Epithelial cell of proximal tubule (primary cell): ENCODE measurements around the gene GPLD1. TPM values are rescaled to one million over a fixed set of nuclear protein-coding genes. Genes with fewer than 3 reads are reported as not detected.
"Not testable (repeated sequence)": the region's sequence is repeated elsewhere in the genome, so short reads cannot be mapped to it uniquely, and the experiment has no call there.

Experiments
- DNase-seq: peaks from one replicate; pipeline ENCODE4 v3.0.0-alpha.2; 2011; ENCODE audit warnings: low read depth
- H3K4me3 ChIP-seq: 2 replicates; pipeline ENCODE4 v1.5.1; 2011; ENCODE audit warnings: low read depth, mild to moderate bottlenecking, low read length
- total RNA-seq: library from RNA; depleted of rRNA; stranded (reverse); fragments of >200 nt; gene quantifications from 2 replicates; pipeline ENCODE4 v1.2.3, GENCODE V29; 2015
- TF ChIP-seq, protein P1 (sequence below): conservative IDR thresholded peaks from 2 replicates; pipeline ENCODE4 v1.5.1; 2012; ENCODE audit warnings: low read depth, mild to moderate bottlenecking, low read length

GPLD1 gene
- total RNA-seq, 1 donor from 2014 or later: 0.75 TPM

DNA sequence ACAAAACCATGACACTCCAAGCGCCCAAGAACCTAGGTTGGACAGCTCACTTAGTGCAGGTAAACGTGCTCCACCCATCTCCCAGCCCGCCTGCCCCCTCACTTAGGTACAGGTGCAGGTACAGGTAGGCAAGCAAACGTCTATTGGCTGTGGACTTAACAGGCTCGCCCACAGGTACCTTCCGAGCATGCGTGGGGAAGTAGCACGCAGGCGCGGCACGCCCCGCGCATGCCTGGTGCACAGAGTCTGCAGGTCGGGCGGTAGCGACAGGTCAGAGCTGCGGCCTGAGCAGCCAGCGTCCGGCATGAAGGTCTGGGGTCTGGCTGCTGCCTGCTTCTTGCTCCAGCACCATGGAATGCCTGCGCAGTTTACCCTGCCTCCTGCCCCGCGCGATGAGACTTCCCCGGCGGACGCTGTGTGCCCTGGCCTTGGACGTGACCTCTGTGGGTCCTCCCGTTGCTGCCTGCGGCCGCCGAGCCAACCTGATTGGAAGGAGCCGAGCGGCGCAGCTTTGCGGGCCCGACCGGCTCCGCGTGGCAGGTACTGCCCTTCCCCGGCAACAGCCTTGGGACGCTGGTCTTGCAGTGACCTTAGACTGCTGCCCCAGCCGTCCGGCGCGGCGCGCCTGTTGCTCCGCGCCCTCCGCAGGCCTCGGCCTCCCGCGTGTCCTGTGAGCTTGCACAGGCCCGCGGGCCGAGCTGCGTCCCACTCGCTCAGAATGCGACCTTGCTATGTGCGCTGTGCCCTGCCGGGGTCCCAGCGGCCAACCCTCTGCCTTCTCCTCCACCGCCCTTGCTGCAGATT, 86.5 kb downstream of the GPLD1 start, which contains the start of gene MRS2:
Gene MRS2 (plus strand): TSS at position 240 of the 804 bp plus-strand sequence. CDS start 111 bp downstream, at position 351.
- H3K4me3 ChIP-seq: peak within 1 kb of the TSS; percentile 95
- TF ChIP-seq, protein P1, sequence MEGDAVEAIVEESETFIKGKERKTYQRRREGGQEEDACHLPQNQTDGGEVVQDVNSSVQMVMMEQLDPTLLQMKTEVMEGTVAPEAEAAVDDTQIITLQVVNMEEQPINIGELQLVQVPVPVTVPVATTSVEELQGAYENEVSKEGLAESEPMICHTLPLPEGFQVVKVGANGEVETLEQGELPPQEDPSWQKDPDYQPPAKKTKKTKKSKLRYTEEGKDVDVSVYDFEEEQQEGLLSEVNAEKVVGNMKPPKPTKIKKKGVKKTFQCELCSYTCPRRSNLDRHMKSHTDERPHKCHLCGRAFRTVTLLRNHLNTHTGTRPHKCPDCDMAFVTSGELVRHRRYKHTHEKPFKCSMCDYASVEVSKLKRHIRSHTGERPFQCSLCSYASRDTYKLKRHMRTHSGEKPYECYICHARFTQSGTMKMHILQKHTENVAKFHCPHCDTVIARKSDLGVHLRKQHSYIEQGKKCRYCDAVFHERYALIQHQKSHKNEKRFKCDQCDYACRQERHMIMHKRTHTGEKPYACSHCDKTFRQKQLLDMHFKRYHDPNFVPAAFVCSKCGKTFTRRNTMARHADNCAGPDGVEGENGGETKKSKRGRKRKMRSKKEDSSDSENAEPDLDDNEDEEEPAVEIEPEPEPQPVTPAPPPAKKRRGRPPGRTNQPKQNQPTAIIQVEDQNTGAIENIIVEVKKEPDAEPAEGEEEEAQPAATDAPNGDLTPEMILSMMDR: no peak
- no peak for DNase-seq

DNA sequence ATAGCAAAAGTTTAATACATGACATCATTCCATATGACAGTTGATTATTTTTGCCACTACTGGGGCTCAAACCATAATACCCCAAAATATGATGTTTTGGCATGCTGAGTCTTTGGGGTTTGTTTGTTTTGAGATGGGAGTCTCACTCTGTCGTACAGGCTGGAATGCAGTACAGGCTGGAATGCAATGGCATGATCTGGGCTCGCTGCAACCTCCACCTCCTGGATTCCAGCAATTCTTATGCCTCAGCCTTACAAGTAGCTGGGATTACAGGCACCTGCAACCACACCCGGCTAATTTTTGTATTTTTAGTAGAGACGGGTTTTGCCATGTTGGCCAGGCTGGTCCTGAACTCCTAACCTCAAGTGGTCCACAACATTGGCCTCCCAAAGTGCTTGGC, 87.9 kb downstream of the GPLD1 start:
- H3K4me3 ChIP-seq: no peak overlapping the region
- no peak for DNase-seq
- TF ChIP-seq, protein P1: no peak

DNA sequence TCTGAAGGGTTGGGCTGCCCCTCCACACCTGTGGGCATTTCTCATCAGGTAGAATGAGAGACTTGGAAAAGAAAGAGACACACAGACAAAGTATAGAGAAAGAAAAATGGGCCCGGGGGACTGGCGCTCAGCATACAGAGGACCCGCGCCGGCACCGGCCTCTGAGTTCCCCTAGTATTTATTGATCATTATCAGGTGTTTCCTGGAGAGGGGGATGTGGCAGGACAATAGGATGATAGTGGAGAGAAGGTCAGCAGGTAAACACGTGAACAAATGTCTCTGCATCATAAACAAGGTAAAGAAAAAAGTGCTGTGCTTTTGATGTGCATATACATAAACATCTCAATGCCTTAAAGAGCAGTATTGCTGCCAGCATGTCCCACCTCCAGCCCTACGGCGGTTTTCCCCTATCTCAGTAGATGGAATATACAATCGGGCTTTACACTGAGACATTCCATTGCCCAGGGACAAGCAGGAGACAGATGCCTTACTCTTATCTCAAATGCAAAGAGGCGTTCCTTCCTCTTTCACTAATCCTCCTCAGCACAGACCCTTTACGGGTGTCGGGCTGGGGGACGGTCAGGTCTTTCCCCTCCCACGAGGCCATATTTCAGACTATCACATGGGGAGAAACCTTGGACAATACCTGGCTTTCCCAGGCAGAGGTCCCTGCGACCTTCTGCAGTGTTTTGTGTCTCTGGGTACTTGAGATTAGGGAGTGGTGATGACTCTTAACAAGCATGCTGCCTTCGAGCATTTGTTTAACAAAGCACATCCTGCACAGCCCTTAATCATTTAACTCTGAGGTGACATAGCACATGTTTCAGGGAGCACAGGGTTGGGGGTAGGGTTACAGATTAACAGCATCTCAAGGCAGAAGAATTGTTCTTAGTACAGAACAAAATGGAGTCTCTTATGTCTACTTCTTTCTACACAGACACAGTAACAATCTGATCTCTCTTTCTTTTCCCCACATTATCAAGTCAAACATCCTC, 89.0 kb downstream of the GPLD1 start:
- DNase-seq, H3K4me3 ChIP-seq: not testable (repeated sequence)

DNA sequence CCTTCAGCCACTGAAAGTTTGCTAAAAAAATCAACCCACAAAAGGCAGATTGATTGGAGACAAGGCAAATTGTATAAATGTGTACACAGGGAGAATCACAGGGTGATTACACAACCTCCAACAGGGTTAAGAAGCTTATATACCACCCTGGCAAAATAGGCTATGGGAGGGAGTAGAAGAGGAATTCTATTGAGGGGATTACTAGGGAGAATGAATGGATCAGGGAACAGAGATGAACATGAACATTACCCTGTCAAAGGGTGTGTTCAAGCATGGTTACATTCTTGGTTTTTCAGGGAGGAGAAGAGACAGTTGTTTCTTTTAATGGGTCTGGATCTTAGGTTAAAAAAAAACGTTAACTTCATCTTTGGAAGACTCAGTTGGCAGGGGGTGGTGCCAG, 91.7 kb downstream of the GPLD1 start:
- H3K4me3 ChIP-seq: no peak overlapping the region
- no peak for DNase-seq
- TF ChIP-seq, protein P1: no peak

DNA sequence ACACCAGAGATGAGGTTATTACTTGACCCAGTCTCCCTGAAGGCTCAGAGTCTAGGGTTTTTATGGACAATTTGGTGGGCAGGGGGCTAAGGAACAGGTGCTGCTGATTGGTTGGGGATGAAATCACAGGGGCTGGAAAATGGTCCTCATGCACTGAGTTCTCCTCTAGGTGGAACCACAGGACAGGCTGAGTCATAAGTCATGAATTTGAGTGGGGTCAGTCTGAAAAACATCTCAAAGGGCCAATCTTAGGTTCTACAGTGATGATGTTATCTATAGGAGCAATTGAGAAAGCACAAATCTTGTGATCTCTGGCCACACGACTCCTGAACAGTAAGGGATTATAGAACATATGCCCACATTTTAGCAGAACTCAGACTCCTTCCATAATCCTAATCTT, 92.6 kb downstream of the GPLD1 start:
- DNase-seq: no peak
- no peak overlapping the region for H3K4me3 ChIP-seq
- TF ChIP-seq, protein P1: no peak

DNA sequence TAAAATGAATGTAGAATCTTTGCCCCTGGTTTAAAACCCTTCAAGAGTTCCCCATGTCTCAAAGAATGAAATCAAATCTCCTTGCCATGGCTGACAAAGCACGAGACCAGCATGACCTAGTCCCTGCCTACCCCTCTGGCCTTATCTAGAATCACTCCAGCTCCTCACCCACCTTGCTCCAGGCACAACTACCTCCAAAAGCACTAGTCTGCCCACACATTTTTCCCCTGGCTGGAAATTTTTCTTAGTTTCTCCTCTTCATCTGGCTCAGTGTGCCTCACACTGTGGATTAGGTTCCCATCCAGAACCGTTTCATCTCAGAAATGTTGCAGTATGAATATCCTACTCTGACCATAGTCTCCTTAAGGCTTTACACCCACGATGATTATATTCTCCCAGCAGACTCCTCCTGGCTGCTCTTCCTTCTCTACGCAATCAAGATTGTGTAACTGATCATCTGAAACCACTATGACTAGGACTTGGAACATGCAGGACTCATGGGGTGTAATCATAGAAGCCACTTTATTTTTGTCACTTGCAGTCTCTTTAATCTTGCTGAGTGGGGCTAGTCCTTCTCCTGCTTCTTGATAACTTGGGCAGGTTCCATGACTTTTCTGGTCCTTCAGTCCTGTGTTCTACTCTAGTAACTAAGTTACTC, 94.5 kb downstream of the GPLD1 start:
- no peak overlapping the region for H3K4me3 ChIP-seq
- TF ChIP-seq, protein P1: no peak
- DNase-seq: peak; percentile 65
